Measurements from ENCODE around the gene ENKUR.
A peak's percentile ranks its signal among the peaks of the same experiment; 100 is the strongest.

Gene ENKUR, protein sequence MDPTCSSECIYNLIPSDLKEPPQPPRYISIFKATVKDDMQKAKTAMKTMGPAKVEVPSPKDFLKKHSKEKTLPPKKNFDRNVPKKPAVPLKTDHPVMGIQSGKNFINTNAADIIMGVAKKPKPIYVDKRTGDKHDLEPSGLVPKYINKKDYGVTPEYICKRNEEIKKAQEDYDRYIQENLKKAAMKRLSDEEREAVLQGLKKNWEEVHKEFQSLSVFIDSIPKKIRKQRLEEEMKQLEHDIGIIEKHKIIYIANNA

DNA sequence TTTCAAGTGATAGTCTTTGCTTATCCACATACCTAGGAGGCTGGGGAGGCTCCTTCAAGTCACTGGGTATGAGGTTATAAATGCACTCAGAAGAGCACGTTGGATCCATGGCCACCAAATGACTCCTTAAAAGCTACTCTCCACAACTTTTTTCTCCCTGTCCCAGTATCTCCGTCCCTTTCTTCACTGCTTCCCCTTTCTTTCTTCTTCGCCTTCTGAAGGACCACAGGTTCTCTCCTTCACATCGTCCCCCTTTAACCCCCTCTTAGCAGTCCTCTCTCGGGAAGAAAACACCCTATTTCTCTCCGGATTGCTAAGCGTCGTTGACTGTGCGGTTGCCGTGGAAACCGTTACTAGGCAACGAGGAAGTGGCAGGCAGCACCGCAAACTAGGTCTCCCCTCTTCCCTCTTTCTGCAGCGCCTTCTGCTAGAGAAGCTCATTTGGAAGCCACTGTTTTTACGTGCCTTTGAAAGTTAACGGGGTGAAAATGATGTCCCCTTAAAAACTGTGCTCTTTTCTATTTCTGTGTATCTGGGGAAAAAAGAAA is at the start of gene ENKUR:
TSS of gene ENKUR (minus strand) at position 331 of the 548 bp plus-strand sequence. CDS start at position 109, 222 bp downstream.
- H3K4me3 Mint-ChIP-seq = peak within 1 kb of the TSS; percentile 85
- DNase-seq (ENCODE audit: low spot score in 2 of 2) (peak; percentile 87 to 93), ATAC-seq (replicated peaks; ENCODE audit: extremely low read depth, poor library complexity, severe bottlenecking) (peak; percentile 64)
- no peaks in the 10 kb centered on the region for H3K9me3 Mint-ChIP-seq
- no peaks in the 10 kb centered on the region for H3K27me3 Mint-ChIP-seq
- H3K36me3 Mint-ChIP-seq (ENCODE audit: insufficient read depth) = peaks cover 17% of the 10 kb centered on the region
- H3K27ac Mint-ChIP-seq (ENCODE audit: low read depth) = peak within 1 kb of the TSS; percentile 97
- H3K4me1 Mint-ChIP-seq = peaks cover 23% of the 10 kb centered on the region

DNA sequence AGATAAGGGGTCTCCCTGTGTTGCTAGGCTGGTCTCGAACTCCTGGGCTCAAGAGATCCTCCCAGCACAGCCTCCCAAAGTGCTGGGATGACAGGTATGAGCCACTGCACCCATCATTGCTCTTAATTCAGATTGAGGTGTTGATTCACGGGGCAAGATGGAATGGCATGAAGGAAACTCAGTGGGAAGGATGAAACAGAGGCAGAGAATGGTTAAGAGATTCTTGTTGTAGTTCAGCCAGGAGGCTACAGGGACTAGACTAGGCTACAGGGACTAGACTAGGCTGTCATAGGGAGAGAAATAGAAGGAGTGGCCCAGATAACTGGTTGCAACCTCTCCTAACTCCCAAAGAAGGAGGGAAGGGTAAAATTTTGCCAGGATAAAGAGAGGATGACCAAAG is 48.4 kb upstream of the ENKUR start:
- H3K9me3 Mint-ChIP-seq = no peaks in the 10 kb centered on the region
- ATAC-seq (replicated peaks; ENCODE audit: extremely low read depth, poor library complexity, severe bottlenecking) (no peak), DNase-seq (ENCODE audit: low spot score in 2 of 2) (no peak)
- H3K4me3 Mint-ChIP-seq = no peak overlapping the region
- H3K27me3 Mint-ChIP-seq = peaks cover 35% of the 10 kb centered on the region
- no peak overlapping the region for H3K27ac Mint-ChIP-seq (ENCODE audit: low read depth)
- peaks cover 14% of the 10 kb centered on the region for H3K4me1 Mint-ChIP-seq
- H3K36me3 Mint-ChIP-seq (ENCODE audit: insufficient read depth) = peaks cover 3% of the 10 kb centered on the region

DNA sequence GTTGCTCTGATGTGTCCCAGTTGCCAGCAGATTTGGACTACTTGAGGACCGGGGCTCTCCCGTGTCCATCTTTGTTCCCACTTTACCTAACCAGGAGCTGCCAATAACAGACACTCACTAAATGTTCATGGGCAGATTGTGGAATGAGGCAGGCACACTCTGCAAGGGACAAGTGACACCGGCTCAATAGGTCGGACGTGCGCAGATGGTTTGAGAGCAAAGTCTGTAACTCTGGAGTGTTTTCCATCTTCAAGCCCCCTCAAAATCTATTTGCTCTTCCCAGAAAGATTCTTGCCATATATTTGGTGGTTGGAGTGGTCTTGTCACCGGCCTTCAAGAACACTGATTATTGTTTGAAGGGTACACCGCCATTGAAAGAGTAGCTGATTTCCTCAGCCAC is 47.7 kb upstream of the ENKUR start:
- ATAC-seq (replicated peaks; ENCODE audit: extremely low read depth, poor library complexity, severe bottlenecking) = no peak
- Mint-ChIP-seq H3K27me3 (peaks cover 28% of the 10 kb centered on the region), H3K4me1 (peaks cover 14% of the 10 kb centered on the region), H3K9me3 (no peaks in the 10 kb centered on the region), H3K4me3 (peak overlapping the region; percentile 21), H3K27ac (ENCODE audit: low read depth) (no peak overlapping the region), H3K36me3 (ENCODE audit: insufficient read depth) (peaks cover 3% of the 10 kb centered on the region)
- no peak for DNase-seq (ENCODE audit: low spot score in 2 of 2)

DNA sequence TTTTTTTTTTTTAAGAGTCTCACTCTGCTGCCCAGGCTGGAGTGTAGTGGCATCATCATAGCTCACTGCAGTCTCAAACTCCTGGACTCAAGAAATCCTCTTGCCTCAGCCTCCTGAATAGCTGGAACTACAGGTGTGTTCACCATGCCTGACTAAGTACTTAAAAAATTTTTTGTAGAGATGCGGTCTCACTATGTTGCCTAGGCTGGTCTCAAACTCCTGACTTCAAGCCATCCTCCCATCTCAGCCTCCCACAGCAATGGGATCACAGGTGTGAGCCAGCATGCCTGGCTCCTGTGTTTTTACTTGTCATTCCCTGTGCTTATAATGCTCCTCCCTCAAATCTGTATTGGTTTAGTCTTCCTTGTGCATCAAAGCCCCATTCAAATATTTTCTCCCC is 47.2 kb upstream of the ENKUR start:
- Mint-ChIP-seq H3K4me1 (peaks cover 14% of the 10 kb centered on the region), H3K27me3 (peaks cover 23% of the 10 kb centered on the region), H3K36me3 (ENCODE audit: insufficient read depth) (peaks cover 3% of the 10 kb centered on the region), H3K9me3 (no peaks in the 10 kb centered on the region), H3K27ac (ENCODE audit: low read depth) (no peak overlapping the region), H3K4me3 (peak overlapping the region; percentile 21)
- DNase-seq (ENCODE audit: low spot score in 2 of 2) (no peak), ATAC-seq (replicated peaks; ENCODE audit: extremely low read depth, poor library complexity, severe bottlenecking) (no peak)

DNA sequence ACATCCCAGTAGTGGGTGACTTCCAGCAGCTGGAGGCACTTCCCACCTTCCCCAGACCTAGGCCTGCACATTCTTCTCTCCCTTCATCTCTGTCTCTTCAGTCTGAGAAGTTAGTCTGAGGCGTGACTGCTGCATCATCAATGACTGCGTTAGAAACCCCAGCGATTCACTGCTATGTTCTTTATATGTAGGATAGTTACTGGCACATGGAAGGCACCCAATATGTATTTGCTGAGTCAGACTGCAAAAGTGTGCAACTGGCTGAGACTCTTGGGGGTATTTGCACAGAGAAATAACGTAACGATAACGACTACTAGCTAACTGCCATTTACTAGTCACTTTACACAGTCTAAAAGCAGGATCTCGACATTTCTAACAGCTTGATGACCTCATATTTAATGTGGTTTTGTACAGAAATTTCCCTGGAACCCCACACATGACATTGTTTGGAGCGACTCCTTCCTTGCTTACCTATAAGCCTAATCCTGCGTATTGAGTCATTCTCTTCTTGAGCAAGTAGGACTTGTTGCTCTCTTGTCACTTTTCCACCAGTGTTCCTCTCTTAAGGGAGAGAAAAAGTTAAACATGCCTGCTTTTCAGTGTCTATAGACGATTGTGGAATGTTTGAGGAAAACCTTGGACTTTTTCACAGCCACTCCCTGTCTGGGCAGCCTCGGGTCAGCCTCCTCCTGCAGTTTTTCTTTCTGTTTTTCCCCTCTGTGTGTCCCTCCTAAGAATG is 45.9 kb upstream of the ENKUR start:
- no peak overlapping the region for H3K4me3 Mint-ChIP-seq
- ATAC-seq (replicated peaks; ENCODE audit: extremely low read depth, poor library complexity, severe bottlenecking) (no peak), DNase-seq (ENCODE audit: low spot score in 2 of 2) (no peak)
- no peaks in the 10 kb centered on the region for H3K9me3 Mint-ChIP-seq
- peaks cover 14% of the 10 kb centered on the region for H3K4me1 Mint-ChIP-seq
- peaks cover 10% of the 10 kb centered on the region for H3K27me3 Mint-ChIP-seq
- peak overlapping the region; percentile 57 for H3K27ac Mint-ChIP-seq (ENCODE audit: low read depth)
- peaks cover 3% of the 10 kb centered on the region for H3K36me3 Mint-ChIP-seq (ENCODE audit: insufficient read depth)

DNA sequence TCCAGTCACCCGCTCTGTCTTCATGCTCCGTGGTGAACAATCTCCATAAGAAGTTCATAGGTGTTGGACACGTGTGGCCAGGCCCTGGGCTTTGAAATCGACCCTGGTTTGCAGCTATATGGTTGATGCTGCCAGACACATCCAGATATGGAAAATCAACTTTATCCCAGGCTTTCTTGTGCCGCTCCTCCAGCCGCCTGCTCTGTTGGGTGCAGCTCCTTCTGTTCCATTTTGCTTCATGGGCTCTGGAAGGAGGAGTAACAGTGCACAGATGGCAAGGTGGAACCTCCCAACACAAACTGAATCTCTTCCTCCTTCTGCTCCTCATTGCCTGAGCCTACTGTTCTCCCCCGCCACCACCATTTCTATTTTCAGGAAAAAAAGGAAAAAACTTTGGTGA is 45.2 kb upstream of the ENKUR start:
- H3K4me3 Mint-ChIP-seq = no peak overlapping the region
- peaks cover 7% of the 10 kb centered on the region for H3K27me3 Mint-ChIP-seq
- no peaks in the 10 kb centered on the region for H3K9me3 Mint-ChIP-seq
- no peak for ATAC-seq (replicated peaks; ENCODE audit: extremely low read depth, poor library complexity, severe bottlenecking)
- no peak for DNase-seq (ENCODE audit: low spot score in 2 of 2)
- H3K27ac Mint-ChIP-seq (ENCODE audit: low read depth) = no peak overlapping the region
- H3K4me1 Mint-ChIP-seq = peaks cover 14% of the 10 kb centered on the region
- peaks cover 3% of the 10 kb centered on the region for H3K36me3 Mint-ChIP-seq (ENCODE audit: insufficient read depth)

DNA sequence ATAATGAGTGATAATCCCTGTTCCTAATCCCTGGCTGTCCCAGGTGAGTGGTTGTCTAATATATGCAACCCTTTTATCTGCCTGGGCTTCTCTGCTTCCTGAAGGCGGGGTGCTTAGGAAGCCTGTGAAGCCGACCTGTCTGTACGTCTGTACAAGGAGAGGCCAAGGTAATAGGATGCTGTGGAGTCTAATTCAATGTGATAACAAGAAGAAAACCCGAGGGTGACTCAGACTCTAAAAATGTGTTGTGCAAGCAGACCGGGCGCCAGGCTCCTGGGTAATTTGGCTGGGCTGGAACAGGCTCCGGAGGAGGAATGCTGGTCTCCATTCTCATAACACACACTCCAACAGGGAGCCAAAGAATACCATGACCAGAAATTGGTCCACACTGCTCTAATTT is 44.0 kb upstream of the ENKUR start:
- Mint-ChIP-seq H3K4me3 (no peak overlapping the region), H3K36me3 (ENCODE audit: insufficient read depth) (no peaks in the 10 kb centered on the region), H3K27ac (ENCODE audit: low read depth) (no peak overlapping the region), H3K4me1 (peaks cover 14% of the 10 kb centered on the region), H3K9me3 (no peaks in the 10 kb centered on the region), H3K27me3 (peaks cover 7% of the 10 kb centered on the region)
- ATAC-seq (replicated peaks; ENCODE audit: extremely low read depth, poor library complexity, severe bottlenecking) (no peak), DNase-seq (ENCODE audit: low spot score in 2 of 2) (no peak)

DNA sequence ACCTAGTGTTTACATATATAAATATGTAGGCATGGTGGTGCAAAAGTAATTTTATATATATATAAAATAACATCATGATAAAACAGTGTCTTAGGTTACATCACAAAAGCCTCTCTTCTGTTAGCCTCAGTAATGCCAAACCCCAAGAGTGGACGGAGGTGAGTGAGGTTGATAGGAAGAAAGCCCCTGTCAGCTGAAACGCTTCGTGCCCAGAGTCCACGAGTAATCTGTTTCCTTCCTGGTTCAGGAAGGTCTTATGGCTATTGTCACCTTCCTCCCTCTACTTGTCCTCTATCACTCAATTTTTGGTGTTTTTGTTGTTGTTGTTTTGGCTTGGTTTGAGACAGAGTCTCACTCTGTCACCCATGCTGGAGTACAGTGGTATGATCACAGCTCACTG is 41.9 kb upstream of the ENKUR start:
- H3K27me3 Mint-ChIP-seq = no peaks in the 10 kb centered on the region
- ATAC-seq (replicated peaks; ENCODE audit: extremely low read depth, poor library complexity, severe bottlenecking) (no peak), DNase-seq (ENCODE audit: low spot score in 2 of 2) (no peak)
- H3K9me3 Mint-ChIP-seq = no peaks in the 10 kb centered on the region
- H3K36me3 Mint-ChIP-seq (ENCODE audit: insufficient read depth) = no peaks in the 10 kb centered on the region
- H3K4me3 Mint-ChIP-seq = no peak overlapping the region
- H3K27ac Mint-ChIP-seq (ENCODE audit: low read depth) = no peak overlapping the region
- H3K4me1 Mint-ChIP-seq = peaks cover 8% of the 10 kb centered on the region

DNA sequence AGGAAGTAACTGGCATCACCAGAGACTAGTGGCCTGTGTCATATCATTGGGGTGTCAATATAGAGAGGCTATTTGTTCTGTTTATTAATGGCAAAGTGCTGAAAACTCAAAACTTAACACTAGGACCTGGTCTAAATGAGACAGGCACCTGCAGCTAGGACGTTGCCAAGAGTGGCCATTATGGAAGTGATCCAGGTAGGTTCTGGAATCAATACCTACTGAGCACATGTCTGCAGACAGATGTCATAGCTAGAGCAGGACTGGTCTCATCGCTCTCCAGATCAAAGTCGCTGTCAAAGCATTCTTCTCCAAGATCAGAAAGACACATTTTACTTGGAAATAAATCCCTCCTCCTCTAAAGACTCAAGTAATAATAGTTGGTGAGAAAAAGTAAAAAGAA is 40.8 kb upstream of the ENKUR start:
- no peaks in the 10 kb centered on the region for H3K4me1 Mint-ChIP-seq
- no peak overlapping the region for H3K27ac Mint-ChIP-seq (ENCODE audit: low read depth)
- no peaks in the 10 kb centered on the region for H3K27me3 Mint-ChIP-seq
- DNase-seq (ENCODE audit: low spot score in 2 of 2) = no peak
- H3K4me3 Mint-ChIP-seq = no peak overlapping the region
- no peaks in the 10 kb centered on the region for H3K9me3 Mint-ChIP-seq
- ATAC-seq (replicated peaks; ENCODE audit: extremely low read depth, poor library complexity, severe bottlenecking) = no peak
- H3K36me3 Mint-ChIP-seq (ENCODE audit: insufficient read depth) = no peaks in the 10 kb centered on the region

DNA sequence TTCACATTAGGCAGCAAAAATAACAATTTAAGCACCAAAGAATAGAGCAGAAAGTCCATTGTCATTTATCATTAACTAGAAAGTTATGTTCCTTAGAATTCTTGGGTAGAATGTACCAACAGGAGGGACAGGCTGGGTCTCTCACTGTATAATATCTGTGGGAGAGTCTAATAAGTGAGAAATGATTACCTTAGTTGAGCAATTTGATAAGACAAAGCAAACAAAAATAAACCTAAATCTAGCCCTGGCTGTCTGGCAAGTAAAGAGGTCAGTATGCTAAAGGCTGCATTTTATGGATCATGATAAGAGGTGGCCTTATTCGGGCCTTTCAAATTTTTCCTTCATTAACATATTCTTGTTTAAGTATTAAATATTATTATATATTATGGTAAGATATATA is 36.1 kb upstream of the ENKUR start:
- no peaks in the 10 kb centered on the region for H3K9me3 Mint-ChIP-seq
- ATAC-seq (replicated peaks; ENCODE audit: extremely low read depth, poor library complexity, severe bottlenecking) = no peak

DNA sequence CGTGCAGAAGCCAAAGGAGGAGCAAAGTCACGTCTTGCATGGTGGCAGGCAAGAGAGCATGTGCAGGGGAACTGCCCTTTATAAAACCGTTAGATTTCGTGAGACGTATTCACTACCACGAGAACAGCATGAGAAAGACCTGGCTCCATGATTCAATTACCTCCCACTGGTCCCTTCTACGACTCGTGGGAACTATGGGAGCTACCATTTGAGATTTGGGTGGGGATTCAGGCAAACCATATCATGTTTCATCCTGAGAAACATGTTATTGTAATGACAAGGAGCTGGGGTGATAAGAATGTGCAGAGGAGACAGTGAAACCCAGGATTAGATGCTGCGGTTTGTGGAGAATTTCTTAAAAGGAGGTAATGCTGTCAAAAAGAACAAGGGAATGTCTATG is 34.4 kb upstream of the ENKUR start:
- ATAC-seq (replicated peaks; ENCODE audit: extremely low read depth, poor library complexity, severe bottlenecking) = no peak
- Mint-ChIP-seq H3K27ac (ENCODE audit: low read depth) (no peak overlapping the region), H3K27me3 (peaks cover 37% of the 10 kb centered on the region), H3K4me1 (no peaks in the 10 kb centered on the region), H3K36me3 (ENCODE audit: insufficient read depth) (no peaks in the 10 kb centered on the region), H3K4me3 (no peak overlapping the region), H3K9me3 (no peaks in the 10 kb centered on the region)
- DNase-seq (ENCODE audit: low spot score in 2 of 2) = no peak

More for the DNA sequence above, 36.1 kb upstream of the ENKUR start:
- peaks cover 33% of the 10 kb centered on the region for H3K27me3 Mint-ChIP-seq
- DNase-seq (ENCODE audit: low spot score in 2 of 2) = no peak
- no peaks in the 10 kb centered on the region for H3K4me1 Mint-ChIP-seq
- no peak overlapping the region for H3K4me3 Mint-ChIP-seq
- H3K27ac Mint-ChIP-seq (ENCODE audit: low read depth) = no peak overlapping the region
- no peaks in the 10 kb centered on the region for H3K36me3 Mint-ChIP-seq (ENCODE audit: insufficient read depth)

DNA sequence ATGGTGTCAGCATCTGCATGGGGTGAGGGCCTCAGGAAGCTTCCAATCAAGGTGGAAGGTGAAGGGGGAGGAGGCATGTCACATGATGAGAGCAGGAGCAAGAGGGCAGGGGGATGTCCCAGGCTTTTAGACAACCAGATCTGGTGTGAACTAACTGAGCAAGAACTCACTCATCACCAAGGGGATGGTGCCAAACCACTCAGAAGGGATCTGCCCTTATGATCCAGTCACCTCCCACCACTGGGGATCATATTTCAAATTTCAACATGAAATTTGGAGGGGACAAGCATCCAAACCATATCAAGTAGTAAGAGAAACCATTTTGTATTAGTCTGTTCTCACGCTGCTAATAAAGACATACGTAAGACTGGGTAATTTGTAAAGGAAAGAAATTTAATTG is 34.0 kb upstream of the ENKUR start:
- ATAC-seq (replicated peaks; ENCODE audit: extremely low read depth, poor library complexity, severe bottlenecking) = no peak
- Mint-ChIP-seq H3K9me3 (no peaks in the 10 kb centered on the region), H3K4me3 (no peak overlapping the region), H3K27ac (ENCODE audit: low read depth) (no peak overlapping the region), H3K4me1 (no peaks in the 10 kb centered on the region), H3K36me3 (ENCODE audit: insufficient read depth) (no peaks in the 10 kb centered on the region), H3K27me3 (peaks cover 38% of the 10 kb centered on the region)
- DNase-seq (ENCODE audit: low spot score in 2 of 2) = no peak

DNA sequence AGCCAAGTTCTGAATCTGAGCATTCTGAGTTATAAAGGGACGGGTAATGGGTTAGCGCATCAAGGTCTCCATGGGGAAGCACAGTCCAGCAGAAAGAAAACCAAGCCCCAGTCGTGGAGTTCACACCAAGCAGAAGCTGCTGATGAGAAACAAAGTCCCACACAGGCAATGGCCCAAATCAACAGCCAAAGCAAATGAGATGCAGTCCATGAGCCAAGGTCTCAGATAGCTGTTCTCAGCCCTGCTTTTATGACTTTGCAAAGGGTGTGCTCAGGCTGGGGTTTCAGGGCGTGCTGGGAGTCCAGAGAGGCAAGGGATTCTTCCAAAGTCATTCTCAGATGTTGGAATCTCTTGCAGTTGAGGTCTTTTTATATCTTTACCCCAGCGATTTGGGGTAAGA is 32.5 kb upstream of the ENKUR start:
- Mint-ChIP-seq H3K27ac (ENCODE audit: low read depth) (no peak overlapping the region), H3K9me3 (no peaks in the 10 kb centered on the region), H3K36me3 (ENCODE audit: insufficient read depth) (no peaks in the 10 kb centered on the region), H3K4me1 (no peaks in the 10 kb centered on the region), H3K27me3 (peaks cover 53% of the 10 kb centered on the region), H3K4me3 (no peak overlapping the region)
- ATAC-seq (replicated peaks; ENCODE audit: extremely low read depth, poor library complexity, severe bottlenecking) (no peak), DNase-seq (ENCODE audit: low spot score in 2 of 2) (no peak)
